Stimulated activated CD8-positive, alpha-beta memory T cell treated with anti-CD3 and anti-CD28 coated beads, Interleukin-7, amount 100 ng/mL, for 4 hours (primary cell): ENCODE data around the gene GCM1.

Source experiments
- DNase-seq, 2 donors: peaks; one replicate each; pipeline ENCODE4 v3.0.0-alpha.2; 2020; ENCODE audit warnings: low read depth in 2 of 2

Gene GCM1

GRCh38 chr6:53107091-53107490, 41.5 kb downstream of the GCM1 start:
- DNase-seq, result no peak

DNA sequence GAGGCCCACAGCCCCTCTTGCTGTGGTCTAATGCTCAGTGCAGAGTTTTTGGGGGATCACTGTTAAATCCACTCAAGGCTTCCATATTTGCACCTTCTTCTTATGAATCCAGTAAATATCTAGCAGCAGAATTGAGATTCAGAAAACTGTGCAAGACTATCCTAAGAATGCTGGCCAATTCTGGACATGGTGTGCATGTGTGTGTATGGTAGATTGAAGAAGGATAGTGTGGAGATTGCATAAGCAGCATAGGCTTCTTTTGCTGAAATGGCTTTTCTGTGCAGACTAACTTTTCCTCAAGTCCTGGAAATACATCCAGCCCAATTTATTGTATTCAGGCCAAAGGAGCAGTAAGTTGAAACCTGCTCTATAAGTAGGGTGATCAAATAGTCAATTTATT, 43.7 kb downstream of the GCM1 start:
- no peak for DNase-seq

DNA sequence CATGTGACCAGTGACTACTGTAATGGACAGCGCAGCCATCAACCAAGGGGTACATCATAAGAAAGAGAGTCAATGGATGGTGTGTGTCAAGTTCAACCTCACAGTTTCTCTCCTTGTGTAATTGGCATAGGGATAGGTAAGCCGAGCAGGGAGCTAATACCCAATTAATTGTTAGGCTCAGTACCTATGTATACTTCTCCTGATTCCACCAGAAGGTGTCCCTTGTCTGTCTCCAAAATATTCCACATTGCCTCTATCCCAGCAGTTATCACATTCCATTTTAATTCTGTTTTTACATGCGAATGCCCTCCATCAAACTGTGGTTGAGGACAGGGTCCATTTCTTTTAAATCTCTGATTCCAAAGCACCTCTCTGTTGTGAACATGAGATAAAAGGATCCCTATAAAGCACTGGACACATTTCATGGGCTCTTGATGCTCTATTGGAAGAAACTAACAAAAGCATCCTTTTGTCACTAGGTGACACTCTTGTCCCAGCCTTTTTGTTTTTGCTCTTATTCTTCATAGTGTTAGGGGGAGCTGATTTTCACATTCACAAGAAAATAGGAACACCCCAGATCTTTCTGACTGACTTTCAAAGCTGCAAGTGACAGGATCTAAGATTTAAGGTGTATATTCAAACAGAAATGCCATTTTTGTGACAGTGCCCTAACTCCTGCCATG, 44.5 kb downstream of the GCM1 start:
- no peak for DNase-seq

DNA sequence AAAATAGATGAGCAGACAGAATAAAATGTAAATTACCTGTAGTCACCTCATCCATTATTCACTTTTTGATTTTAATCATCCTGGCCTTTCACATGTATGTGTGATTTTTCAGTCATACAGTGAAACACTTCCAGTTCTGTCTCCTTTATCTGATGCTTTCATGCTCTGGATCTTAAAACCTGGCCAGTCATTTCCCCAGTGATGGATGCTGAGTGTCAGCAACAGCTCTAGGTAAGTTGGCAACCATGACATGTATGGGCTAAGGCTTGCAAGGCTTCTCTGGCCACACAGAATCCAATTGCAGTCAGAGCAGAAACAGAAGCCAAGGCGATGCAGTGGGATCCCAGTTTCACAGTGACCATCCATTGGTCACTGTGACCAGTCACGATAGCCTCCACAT, 47.6 kb downstream of the GCM1 start:
- DNase-seq, result no peak

GRCh38 chr6:53100561-53100960, 48.1 kb downstream of the GCM1 start:
- DNase-seq, result no peak

GRCh38 chr6:53095716-53096115, 52.9 kb downstream of the GCM1 start:
- DNase-seq, result no peak

DNA sequence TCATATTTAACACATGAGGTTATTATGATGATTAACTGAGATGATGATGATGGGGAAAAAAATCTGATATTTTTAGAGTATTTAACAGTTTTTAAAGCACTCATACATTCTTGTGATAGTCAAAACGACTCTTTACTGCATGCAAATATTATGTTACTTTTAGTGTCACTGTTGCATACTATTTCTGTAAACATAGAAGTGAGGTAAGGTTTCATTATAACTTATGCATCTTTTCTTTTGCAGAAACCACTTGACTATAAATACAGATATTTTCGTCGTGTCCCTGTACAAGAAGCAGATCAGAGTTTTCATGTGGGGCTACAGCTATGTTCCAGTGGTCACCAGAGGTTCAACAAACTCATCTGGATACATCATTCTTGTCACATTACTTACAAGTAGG, 53.4 kb downstream of the GCM1 start:
- DNase-seq, result no peak

GRCh38 chr6:53090576-53090975, 58.1 kb downstream of the GCM1 start:
- DNase-seq, result no peak

DNA sequence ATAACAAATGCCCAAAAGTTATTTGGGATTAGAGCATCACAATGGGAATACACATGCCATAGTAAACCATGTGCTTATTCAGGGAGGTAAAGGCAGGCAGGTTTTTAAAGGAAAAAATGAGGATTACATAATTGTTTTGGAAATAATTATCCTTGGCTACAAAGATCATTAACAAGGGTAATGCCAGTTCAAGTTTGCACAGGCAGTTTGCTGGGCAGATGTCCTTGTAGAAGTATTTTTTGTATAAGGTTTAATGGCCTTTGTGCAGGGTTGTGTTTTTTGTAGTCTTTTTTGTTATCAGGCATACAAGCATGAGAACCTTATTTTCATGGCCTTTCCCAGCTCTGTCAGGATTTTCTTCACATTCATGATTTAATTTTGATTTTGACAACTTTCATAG, 58.7 kb downstream of the GCM1 start:
- DNase-seq, result no peak

- DNase-seq, result no peak
Measured at GRCh38 chr6:53086302-53086701, 62.3 kb downstream of the GCM1 start.

DNA sequence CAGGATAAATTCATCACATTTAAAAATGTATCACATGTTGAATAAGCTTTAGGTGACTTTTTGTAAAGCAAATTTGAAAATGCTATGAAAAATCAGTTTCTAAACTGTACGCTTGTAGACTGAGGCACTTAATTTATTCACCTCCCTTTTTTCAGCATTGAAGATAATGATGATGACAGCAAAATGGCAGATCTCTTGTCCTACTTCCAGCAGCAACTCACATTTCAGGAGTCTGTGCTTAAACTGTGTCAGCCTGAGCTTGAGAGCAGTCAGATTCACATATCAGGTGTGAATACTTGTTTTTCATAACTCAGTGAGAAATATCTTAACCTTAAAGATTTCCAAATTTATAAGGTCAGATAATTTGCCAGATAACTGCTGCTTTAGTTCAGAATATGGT, 67.8 kb downstream of the GCM1 start:
- DNase-seq, result no peak
